ENCODE measurements around the gene SP9. TPM values are rescaled to one million over a fixed set of nuclear protein-coding genes. Genes with fewer than 3 reads are reported as not detected.
A peak's percentile ranks its signal among the peaks of the same experiment; 100 is the strongest.
"Not testable (repeated sequence)": the region's sequence is repeated elsewhere in the genome, so short reads cannot be mapped to it uniquely, and the experiment has no call there.

Gene SP9
- total RNA-seq, 1 donor: not detected

GRCh38 chr2:174350018-174350417 is 15.3 kb downstream of the SP9 start:
- no peaks in the 10 kb centered on the region for H3K4me1 ChIP-seq (ENCODE audit: insufficient read depth, low read length)
- H3K36me3 ChIP-seq (ENCODE audit: insufficient read depth, low read length): peaks cover 19% of the 10 kb centered on the region
- no peak overlapping the region for H3K4me2 ChIP-seq (ENCODE audit: insufficient read depth, low read length)
- peak; percentile 29 for DNase-seq (ENCODE audit: insufficient read length, low spot score, missing footprints)
- no peak overlapping the region for H2AFZ ChIP-seq (ENCODE audit: low read length)
- peaks cover 2% of the 10 kb centered on the region for H3K27me3 ChIP-seq (ENCODE audit: insufficient read depth, low read length)
- H3K9me3 ChIP-seq (ENCODE audit: low read depth, low read length): no peaks in the 10 kb centered on the region
- no peak overlapping the region for H3K4me3 ChIP-seq (ENCODE audit: insufficient read depth, low read length)
- TF ChIP-seq CTCF (IDR thresholded peaks at IDR 0.05; ENCODE audit: extremely low read depth, low read depth, low read length): peak; percentile 47
- H3K79me2 ChIP-seq (ENCODE audit: insufficient read depth, low read length): no peaks in the 10 kb centered on the region
- no peak overlapping the region for H3K27ac ChIP-seq (ENCODE audit: low read depth, low read length)
- H4K20me1 ChIP-seq (ENCODE audit: insufficient read depth, low read length): no peaks in the 10 kb centered on the region

- no peaks in the 10 kb centered on the region for H4K20me1 ChIP-seq (ENCODE audit: insufficient read depth, low read length)
- H3K36me3 ChIP-seq (ENCODE audit: insufficient read depth, low read length): peaks cover 19% of the 10 kb centered on the region
- H2AFZ ChIP-seq (ENCODE audit: low read length): no peak overlapping the region
- no peaks in the 10 kb centered on the region for H3K9me3 ChIP-seq (ENCODE audit: low read depth, low read length)
- H3K4me2 ChIP-seq (ENCODE audit: insufficient read depth, low read length): no peak overlapping the region
- DNase-seq (ENCODE audit: insufficient read length, low spot score, missing footprints): no peak
- H3K27ac ChIP-seq (ENCODE audit: low read depth, low read length): no peak overlapping the region
- no peaks in the 10 kb centered on the region for H3K4me1 ChIP-seq (ENCODE audit: insufficient read depth, low read length)
- no peaks in the 10 kb centered on the region for H3K79me2 ChIP-seq (ENCODE audit: insufficient read depth, low read length)
- TF ChIP-seq CTCF (IDR thresholded peaks at IDR 0.05; ENCODE audit: extremely low read depth, low read depth, low read length): no peak
- no peaks in the 10 kb centered on the region for H3K27me3 ChIP-seq (ENCODE audit: insufficient read depth, low read length)
- no peak overlapping the region for H3K4me3 ChIP-seq (ENCODE audit: insufficient read depth, low read length)
Observed at GRCh38 chr2:174350593-174351181, 15.9 kb downstream of the SP9 start.

GRCh38 chr2:174353004-174353403 is 18.2 kb downstream of the SP9 start:
- Histone ChIP-seq H3K9me3 (ENCODE audit: low read depth, low read length) (no peaks in the 10 kb centered on the region), H3K4me2 (ENCODE audit: insufficient read depth, low read length) (no peak overlapping the region), H3K36me3 (ENCODE audit: insufficient read depth, low read length) (peaks cover 16% of the 10 kb centered on the region), H3K4me1 (ENCODE audit: insufficient read depth, low read length) (no peaks in the 10 kb centered on the region), H3K79me2 (ENCODE audit: insufficient read depth, low read length) (no peaks in the 10 kb centered on the region), H2AFZ (ENCODE audit: low read length) (no peak overlapping the region), H3K27me3 (ENCODE audit: insufficient read depth, low read length) (no peaks in the 10 kb centered on the region), H4K20me1 (ENCODE audit: insufficient read depth, low read length) (no peaks in the 10 kb centered on the region), H3K4me3 (ENCODE audit: insufficient read depth, low read length) (no peak overlapping the region), H3K27ac (ENCODE audit: low read depth, low read length) (no peak overlapping the region)
- DNase-seq (ENCODE audit: insufficient read length, low spot score, missing footprints): no peak
- TF ChIP-seq CTCF (IDR thresholded peaks at IDR 0.05; ENCODE audit: extremely low read depth, low read depth, low read length): no peak

DNA sequence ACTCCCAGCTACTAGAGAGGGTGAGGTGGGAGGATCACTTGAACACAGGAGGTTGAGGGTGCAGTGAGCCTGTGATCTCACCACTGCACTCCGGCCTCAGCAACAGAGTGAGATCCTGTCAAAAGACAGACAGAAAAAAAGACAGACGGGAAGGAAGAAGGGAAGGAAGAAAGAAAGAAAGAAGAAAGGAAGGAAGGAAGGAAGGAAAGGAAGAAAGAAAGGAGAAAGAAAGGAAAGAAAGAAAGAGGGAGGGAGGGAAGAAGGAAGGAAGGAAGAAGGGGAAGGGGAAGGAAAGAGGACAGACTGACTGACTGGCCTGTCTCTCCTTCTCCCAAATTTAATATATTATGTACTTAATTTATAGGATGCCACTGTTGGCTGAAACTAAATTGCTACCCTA is 21.6 kb downstream of the SP9 start:
- H3K4me1 ChIP-seq (ENCODE audit: insufficient read depth, low read length): no peaks in the 10 kb centered on the region
- no peak overlapping the region for H3K27ac ChIP-seq (ENCODE audit: low read depth, low read length)
- no peaks in the 10 kb centered on the region for H3K79me2 ChIP-seq (ENCODE audit: insufficient read depth, low read length)
- H3K36me3 ChIP-seq (ENCODE audit: insufficient read depth, low read length): peaks cover 8% of the 10 kb centered on the region
- no peaks in the 10 kb centered on the region for H3K27me3 ChIP-seq (ENCODE audit: insufficient read depth, low read length)
- TF ChIP-seq CTCF (IDR thresholded peaks at IDR 0.05; ENCODE audit: extremely low read depth, low read depth, low read length): no peak
- H3K4me2 ChIP-seq (ENCODE audit: insufficient read depth, low read length): no peak overlapping the region
- H4K20me1 ChIP-seq (ENCODE audit: insufficient read depth, low read length): peaks cover 3% of the 10 kb centered on the region
- DNase-seq (ENCODE audit: insufficient read length, low spot score, missing footprints): no peak
- no peak overlapping the region for H2AFZ ChIP-seq (ENCODE audit: low read length)
- H3K9me3 ChIP-seq (ENCODE audit: low read depth, low read length): no peaks in the 10 kb centered on the region
- H3K4me3 ChIP-seq (ENCODE audit: insufficient read depth, low read length): no peak overlapping the region

DNA sequence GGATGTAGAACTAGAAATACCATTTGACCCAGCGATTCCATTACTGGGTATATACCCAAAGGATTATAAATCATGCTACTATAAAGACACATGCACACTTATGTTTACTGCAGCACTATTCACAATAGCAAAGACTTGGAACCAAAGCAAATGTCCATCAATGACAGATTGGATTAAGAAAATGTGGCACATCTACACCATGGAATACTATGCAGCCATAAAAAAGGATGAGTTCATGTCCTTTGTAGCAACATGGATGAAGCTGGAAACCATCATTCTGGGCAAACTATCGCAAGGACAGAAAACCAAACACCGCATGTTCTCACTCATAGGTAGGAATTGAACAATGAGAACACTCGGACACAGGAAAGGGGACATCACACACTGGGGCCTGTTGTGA is 24.9 kb downstream of the SP9 start:
- H3K4me1 ChIP-seq (ENCODE audit: insufficient read depth, low read length); H3K27ac ChIP-seq (ENCODE audit: low read depth, low read length); H3K27me3 ChIP-seq (ENCODE audit: insufficient read depth, low read length); H3K4me3 ChIP-seq (ENCODE audit: insufficient read depth, low read length); H4K20me1 ChIP-seq (ENCODE audit: insufficient read depth, low read length); DNase-seq (ENCODE audit: insufficient read length, low spot score, missing footprints); H3K36me3 ChIP-seq (ENCODE audit: insufficient read depth, low read length); H3K4me2 ChIP-seq (ENCODE audit: insufficient read depth, low read length); H2AFZ ChIP-seq (ENCODE audit: low read length); H3K79me2 ChIP-seq (ENCODE audit: insufficient read depth, low read length); H3K9me3 ChIP-seq (ENCODE audit: low read depth, low read length): not testable (repeated sequence)

Data from osteoblast (primary cell).